Measurements from ENCODE around the gene NIFK. TPM values are rescaled to one million over a fixed set of nuclear protein-coding genes. Genes with fewer than 3 reads are reported as not detected.
"Not testable (repeated sequence)": the region's sequence is repeated elsewhere in the genome, so short reads cannot be mapped to it uniquely, and the experiment has no call there.

NIFK gene
- polyA plus RNA-seq, 1 donor: 67.5 TPM

DNA sequence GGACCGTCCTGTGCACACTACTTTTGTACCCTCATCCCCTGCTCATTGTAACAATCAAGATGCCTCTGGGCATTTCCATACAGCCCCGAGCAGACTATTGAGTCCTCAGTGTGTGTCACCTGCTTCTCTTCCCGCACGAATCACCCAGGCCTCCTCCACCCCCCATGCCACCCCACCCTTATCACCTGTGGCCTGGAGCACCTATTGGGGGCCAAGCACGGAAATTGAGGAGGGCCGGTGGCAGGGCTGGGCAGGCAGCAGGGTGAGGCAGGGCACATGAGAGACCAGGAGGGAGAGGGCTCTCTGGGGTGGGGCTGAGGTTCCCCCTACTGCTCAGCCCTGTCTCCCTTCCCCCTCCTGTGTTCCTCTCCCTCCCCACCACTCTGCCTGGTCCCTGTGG lies 4.3 kb upstream of the NIFK start:
- DNase-seq: no peak

DNA sequence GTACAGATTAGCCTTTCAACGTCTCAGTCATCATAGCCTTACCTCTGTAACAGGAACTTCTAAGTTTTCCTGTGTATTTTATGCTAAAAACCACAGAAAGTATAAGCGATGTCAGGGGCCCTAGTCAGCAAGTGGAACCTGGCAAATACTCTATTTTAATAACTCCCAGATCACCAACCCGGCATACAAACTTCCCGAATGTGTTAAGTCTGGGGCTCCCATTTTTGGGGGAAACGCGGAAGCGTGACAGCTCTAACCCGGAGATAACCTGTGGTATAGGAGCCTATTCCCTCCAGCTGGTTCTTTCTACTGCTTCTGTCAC lies 574 bp downstream of the NIFK start:
- DNase-seq: no peak

DNA sequence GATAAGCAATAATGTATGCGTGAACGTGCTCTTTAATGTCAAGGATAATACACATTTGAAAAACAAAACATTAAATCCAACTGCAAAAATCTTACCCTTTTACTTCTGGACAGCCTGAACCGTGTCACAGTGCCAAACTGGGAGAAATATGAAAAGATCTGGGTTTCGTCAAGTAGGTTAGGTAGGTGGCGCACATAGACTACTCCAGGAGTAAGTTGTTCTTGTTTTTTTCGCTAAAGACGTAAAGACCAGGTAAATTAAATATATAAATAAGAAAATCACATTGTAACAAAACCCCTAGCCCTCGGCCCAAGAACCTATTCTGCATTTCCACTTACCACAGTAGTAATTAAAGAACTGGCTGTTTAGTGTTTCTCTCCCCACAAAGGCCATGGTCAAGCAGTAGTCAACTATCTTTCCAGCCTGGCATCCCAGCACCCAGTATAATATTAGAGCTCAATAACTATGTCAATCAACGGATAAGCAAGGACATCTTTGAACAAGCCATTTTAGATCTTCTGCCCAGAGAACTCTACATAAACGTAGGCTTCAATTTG lies 1.1 kb downstream of the NIFK start:
- DNase-seq: no peak

DNA sequence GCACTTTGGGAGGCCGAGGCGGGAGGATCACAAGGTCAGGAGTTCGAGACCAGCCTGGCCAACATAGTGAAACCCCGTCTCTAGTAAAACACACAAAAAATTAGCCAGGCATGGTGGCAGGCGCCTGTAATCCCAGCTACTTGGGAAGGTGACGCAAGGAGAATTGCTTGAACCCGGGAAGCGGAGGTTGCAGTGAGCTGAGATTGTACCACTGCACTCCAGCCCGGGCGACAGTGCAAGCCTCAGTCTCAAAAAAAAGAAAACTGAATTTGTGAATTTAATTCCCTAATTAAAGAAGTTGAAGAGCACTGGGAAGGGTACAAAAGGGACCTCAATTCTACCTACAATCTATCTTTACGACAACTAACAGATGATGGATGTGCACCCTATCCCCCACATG lies 2.1 kb downstream of the NIFK start:
- not testable (repeated sequence) for DNase-seq

DNA sequence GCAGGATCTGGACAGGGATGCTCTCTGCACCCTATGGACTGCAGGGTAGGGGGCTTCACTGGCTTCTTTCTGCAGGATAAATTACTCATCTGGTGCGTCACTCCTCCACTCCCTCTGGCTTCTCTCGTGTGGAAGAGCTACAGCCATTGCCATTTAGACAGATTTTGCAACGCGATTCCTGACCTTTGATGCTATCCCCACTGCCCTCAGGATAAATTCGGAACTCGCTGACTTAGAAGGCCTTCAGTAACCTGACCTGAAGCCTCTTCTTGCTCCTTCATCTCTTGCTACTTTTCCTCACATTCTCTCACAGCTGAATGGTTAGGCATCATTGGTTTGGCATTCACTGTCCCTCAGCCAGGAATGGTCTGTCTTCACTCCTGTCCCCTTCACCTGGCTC lies 5.3 kb downstream of the NIFK start:
- DNase-seq: no peak

DNA sequence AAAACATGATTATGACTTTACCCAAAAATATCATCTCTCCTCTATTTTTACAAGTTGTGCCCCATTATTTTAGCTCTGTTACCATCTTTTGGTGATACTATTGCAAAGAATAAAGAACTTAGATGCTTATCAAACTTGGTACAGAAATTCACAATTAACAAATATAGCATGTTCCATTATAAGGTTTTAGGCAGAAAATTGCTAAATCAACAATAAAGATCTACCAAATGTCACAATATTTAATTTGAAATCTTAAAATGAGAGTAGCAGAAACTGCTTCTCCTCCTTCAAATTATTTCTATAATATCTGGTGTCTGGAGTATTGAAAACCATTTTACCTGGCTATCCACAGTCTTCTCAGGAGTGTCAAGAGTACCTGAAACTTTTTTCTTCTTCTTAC lies 8.7 kb downstream of the NIFK start:
- DNase-seq: no peak

DNA sequence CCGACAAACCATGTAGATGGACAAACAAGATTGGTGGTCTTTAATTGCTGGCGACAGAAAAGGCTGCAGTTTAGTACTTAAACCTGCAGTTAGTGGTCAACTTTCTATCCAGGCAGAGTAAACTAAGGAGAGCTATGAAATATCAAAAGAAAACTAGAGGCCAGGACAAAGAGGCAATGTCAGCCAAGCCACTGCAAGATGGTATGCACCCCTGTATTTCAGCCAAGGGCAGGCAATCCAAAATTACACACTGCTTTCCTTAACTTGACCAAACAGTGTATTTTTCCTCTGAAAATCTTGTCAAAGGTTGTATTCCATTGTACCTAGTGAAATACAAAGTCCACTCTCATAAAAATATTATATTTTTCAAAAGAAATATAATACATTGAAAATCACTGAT lies 9.3 kb downstream of the NIFK start:
- no peak for DNase-seq

DNA sequence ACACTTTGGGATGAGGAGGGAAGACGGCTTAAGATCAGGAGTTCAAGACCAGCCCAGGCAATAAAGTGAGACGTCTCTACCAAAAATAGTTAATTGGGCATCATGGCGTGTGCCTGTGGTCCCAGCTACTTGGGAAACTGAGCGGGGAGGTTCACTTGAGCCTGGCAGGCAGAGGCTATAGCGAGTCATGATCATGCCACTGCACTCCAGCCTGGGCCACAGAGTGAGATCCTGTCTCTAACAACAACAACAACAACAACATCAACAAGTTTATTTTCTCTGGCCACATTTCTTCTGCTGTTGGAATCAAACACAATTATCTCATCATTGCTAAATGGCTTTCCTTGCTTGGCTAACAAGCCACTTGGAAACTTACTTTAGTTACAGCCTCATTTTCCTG lies 13.4 kb downstream of the NIFK start:
- no peak for DNase-seq

DNA sequence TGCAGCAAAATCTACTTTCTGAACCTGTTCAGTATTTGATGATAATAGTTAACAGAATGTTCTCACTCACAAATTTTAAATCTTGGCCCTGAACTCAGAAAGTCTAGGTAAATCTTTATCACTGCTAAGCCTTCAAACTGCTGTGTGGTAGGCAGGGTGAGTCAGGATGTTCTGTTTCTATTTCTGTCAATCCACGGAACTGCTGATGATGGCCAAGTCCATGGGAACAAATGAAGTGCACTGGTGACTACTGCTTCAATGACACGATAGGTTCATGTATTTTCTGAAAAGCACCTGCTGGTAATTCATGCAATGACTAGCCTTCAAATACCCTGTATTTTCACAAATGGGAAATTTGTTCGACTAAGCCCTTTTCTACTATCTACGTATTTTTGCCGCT lies 14.2 kb downstream of the NIFK start:
- no peak for DNase-seq

DNA sequence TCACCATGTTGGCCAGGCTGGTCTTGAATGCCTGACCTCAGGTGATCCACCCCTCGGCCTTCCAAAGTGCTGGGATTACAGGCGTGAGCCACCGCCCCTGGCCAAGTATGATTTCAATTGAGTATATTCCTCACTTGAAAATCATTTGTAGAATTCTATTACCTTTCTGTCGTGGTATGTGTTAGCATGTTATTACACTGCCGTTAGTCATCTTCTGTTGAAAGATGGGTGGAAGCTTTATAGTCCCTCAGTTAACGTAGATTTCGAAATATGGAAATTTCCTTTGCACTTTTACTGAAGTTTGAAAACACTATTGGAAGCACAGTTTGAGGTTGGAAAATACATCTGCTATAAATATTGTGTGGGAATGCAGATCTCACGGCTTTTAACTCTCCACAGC lies 14.7 kb downstream of the NIFK start:
- no peak for DNase-seq

DNA sequence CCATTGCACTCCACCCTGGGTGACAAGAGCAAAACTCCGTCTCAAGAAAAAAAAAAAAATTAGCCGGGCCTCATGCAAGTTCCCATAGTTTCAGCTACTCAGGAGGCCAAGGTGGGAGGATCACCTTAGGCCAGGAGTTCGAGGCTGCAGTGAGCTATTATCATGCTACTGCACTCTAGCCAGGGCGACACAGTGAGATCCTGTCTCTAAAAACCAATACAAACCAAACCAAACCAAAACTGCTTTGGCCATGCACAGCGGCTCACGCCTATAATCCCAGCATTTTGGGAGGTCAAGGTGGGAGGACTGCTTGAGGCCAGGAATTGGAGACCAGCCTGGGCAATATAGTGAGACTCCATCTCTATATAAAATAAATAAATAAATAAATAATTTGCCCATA lies 19.1 kb downstream of the NIFK start:
- DNase-seq: no peak

DNA sequence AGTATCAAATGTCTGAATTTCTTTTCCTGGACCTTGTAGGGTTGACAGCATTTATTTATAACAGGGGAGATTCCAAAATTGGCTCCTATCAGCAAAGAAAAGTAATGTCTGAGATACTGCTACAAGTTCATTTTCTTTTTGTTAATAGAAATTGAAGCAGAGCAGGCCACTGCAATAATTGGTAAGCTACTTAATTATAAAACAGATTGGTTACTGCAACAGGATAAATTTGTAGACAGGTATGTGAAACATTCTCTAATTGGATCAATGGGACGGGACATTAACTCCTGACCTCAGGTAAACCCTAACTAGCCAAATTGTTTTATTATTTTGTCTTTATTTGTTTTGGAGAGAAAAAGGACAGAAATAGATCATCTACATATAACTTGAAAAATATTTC lies 20.5 kb downstream of the NIFK start:
- no peak for DNase-seq

DNA sequence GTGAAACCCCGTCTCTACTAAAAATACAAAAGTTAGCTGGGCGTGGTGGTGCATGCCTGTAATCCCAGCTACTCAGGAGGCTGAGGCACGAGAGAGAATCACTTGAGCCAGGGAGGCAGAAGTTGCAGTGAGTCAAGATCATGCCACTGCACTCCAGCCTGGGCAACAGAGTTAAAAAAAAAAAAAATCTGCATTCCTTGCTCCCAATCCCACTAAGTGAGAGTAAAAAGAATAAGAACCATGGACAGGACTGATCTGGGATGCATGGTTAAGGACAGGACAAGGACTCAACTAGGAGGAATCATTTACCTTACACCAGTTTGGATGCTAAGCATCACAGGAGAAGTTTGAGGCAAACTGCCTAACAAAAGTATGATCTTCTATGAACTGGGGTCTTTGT lies 25.2 kb downstream of the NIFK start:
- DNase-seq: not testable (repeated sequence)

DNA sequence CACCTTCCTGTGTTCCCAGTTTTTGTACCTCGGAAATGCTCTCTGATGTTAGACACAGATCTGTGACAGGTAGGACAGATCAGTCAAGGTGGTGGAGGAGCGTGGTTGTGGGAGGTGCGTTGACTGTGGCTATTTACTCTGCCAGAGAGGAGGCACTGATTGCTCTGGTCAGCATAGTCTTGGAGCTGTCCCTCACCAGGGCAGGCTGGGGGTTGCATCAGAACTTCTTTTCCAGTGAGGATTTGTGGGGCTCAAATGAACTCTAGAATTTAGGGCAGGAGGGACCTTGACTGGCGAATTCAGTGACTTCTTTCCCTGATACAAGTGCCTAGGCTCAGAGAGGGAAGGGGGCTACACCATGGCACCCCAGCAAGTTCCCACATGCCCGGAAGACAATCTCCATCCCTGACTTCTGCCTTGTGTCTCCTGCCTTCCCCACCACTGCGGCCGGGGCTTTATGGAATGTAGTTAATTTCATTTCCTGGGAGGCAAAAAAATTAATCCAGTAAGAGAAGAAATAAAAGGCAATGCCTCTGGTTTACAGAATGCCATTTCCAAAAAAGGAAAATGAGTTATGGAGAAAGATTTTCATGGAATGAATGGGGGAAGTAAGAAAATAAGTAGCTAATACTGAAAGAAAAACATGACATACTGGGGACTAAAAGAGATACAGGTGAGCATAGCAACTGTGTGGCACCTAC lies 26.1 kb downstream of the NIFK start:
- no peak for DNase-seq

DNA sequence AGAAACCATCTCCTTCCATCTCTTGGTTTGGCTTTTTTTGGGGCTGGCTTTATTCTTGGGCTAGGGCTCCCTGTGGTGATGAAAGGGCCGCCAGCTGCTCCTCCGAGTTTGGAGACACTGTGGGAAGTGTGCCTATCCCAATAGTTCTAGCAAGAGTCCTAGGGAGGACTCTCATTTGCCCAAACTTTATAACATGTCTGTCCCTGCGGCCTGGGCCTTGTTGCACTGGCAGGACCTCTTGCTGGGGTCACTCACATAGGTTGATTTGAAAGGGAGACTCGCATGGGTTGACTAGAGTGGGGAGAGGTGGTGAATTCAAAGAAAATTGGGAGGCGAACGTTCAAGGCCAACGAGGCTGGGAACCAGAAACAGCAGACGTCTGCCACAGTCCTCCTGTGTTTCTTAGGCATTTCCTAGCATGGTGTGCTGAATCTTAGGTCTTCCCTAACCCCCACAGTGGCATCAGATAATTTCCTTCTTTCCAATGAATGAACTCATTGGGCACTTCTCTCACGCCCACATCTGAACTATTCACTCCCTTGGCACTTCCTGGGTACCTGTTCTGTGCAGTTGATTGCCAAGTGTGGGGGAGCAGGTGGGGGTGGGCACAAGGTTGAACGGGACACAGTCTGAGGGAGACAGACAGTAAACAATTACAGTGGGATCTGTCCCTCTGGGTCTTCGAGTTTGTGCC lies 26.8 kb downstream of the NIFK start:
- DNase-seq: no peak

DNA sequence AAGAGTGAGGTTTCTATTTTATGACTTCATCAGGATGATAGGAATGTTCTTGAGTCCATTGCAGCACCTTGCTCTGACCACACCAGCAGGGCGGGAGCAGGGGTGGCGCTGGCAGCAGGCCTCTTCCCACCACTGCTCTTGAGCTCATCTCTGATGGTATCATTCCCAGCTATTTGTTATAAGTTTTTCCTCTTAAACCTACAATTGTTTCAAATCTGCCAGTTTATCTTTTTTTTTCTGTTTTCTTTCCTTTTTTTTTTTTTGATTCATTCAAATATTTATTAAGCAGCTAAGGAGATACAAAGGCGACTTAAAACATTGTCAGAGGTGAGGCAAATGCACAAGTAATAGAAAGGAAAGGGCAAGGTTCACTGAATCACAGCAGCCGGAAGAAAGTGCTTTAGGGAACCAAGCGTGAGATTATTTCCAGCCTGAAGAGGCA lies 28.7 kb downstream of the NIFK start:
- no peak for DNase-seq

DNA sequence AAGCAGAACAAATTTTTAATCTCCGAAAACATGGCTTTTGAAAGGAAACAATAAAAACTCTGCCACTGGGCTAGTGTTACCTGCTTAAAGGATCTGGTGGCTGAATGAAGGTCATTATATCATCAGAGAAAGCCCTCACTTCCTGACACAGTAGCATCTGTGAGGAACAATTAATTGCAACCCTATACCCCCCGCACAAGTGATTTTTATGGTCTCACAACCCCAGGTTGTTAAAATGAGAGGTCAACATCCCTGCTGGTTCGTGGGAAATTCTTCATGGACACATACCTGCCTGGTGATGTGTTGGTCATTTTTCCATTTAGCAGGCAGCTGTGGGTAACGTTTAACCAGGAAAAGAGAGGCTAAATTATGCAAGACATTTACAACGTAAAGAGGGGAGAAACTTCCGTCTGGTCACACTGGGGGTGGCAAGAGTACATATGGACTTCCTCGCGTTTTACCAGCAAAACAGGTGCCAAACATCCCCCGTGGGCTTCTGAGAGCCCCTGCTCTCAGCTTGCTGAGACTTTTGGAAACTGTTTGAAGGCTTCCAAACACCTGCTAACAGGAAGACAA lies 29.2 kb downstream of the NIFK start:
- peak; percentile 52 for DNase-seq

DNA sequence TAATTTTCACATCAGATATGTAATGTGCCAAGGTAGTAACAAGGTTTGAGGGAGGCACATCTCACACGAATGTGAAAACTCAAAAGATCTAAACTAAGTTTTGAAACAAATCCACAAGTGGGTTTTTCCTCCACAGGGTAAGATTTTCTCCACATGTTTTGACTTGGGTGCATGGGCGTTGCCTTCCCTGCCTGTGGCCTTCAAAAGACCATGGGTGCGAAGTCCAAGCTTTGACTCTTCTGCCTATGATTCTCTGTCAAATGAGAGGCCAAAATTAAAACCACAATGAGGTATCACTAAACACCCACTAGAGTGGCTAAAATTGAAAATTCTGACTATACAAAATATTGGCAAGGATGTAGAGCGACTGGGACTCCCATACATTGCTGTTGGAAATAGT lies 30.7 kb downstream of the NIFK start:
- DNase-seq: no peak

DNA sequence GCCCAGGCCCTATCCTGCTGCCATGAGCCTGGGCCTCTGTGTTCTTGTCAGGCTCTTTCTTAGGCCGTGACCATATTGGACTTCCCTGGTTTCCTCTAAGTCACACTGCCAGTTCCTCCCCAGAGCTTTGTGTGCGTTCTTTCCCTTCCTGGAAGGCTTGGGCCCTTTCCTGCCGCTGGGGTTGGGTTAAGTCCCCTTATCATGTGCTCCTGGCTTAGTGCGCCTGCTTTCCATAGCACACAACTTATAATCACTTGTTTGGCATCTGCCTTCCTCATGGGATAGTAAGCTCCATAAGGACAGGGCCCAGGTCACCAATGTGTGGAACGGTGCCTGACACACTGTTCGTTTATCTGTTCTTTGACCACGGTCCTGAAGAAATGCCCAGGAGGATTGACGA lies 31.3 kb downstream of the NIFK start:
- no peak for DNase-seq

DNA sequence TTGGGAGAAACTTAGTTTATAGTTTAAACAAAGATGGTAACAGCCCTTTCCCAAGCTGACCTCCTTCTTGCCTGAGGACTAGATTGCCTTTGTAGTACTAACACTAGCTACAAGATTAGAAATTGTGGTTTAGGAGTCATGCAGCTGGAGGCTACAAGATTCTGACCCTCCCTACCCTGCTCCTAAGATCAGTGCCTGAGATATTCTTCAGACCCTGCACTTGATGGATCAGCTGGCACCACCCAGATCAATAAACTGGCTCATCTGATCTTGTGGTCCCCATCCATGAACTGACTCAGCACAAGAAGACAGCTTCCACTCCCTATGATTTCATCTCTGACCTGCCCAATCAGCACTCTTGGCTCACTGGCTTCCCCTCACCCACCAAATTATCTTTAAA lies 34.9 kb downstream of the NIFK start:
- not testable (repeated sequence) for DNase-seq

DNA sequence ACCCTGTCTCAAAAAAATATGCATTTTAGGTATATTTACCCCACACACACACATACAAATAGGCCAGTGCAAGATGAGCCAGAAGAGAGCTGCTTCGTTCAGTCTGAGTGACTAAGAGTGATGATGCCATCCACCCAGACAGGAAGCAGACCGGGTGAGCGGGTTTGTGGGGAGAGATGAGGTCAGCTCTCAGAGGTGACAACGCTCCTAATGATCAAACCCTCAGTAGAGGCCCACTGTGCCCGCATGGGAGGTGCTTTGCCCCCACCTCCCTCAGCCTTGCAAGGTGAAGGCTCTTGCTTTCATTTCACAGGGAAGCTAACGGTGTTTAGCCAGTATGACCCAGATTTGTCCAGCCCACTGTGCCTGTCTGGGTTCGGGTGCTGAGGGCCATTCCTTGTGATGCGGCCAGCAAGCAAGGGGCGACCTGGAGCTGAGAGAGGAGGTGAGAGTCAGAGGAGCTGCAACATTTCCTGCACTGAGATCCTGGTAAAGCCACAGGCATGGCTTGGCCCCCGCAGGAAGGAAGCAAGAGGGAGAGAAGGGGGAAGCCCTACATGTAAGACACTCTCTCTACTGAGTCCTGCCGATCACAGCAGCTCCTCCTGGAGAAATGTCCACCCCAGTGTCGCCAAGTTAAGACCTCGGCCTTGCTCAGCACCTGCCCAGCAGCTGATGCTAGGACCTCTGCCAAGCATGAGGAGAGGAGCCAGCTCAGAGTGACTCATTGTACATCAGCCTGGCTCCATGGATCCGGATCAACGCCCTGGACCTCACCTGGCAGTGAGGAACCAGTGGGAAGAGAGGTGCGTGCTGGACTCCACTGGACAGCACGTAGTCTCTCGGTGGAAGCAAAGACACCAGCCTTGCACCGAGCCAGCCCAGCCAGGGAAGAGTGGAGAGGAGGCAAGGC lies 37.0 kb downstream of the NIFK start:
- DNase-seq: no peak

DNA sequence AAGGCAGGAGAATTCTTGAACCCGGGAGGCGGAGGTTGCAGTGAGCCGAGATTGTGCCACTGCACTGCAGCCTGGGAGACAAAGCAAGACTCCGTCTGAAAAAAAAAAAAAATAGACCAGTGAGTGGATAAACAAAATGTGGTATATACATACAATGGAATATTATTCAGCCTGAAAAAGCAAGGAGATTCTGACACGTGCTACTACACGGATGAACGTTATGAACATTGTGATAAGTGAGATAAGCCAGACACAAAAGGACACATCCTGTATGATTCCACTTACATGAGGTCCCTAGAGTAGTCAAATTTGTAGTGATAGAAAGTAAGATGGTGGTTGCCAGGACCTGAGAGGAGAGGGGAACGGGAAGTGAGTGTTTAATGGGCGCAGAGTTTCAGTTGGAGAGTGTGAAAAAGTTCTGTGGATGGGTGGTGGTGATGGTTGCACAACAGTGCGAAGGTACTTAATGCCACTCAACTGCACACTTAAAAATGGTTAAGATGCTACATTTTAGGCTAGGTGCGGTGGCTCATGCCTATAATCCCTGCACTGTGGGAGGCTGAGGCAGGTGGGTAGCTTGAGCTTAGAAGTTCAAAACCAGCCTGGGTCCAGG lies 38.3 kb downstream of the NIFK start:
- DNase-seq: no peak
